Endothelial cell (in vitro differentiated cells): ENCODE data around the gene PLCB3. TPM values are rescaled to one million over a fixed set of nuclear protein-coding genes. Genes with fewer than 3 reads are reported as not detected.

Source experiments
- DNase-seq: peaks from one replicate; pipeline ENCODE4 v3.0.0; 2021; ENCODE audit warnings: low spot score
- H3K27ac Mint-ChIP-seq: one replicate; pipeline ENCODE4 v1.8.0; 2021; ENCODE audit warnings: mixed read lengths, inconsistent platforms; ENCODE audit not compliant: unreplicated experiment
- H3K27me3 Mint-ChIP-seq: one replicate; pipeline ENCODE4 v1.8.0; 2021; ENCODE audit warnings: mild to moderate bottlenecking, moderate library complexity, mixed read lengths, inconsistent platforms; ENCODE audit not compliant: unreplicated experiment
- H3K36me3 Mint-ChIP-seq: one replicate; pipeline ENCODE4 v1.8.0; 2021; ENCODE audit warnings: mild to moderate bottlenecking, low read depth, mixed read lengths, inconsistent platforms; ENCODE audit not compliant: unreplicated experiment
- H3K4me1 Mint-ChIP-seq: one replicate; pipeline ENCODE4 v1.8.0; 2021; ENCODE audit warnings: mild to moderate bottlenecking, mixed read lengths, inconsistent platforms; ENCODE audit not compliant: unreplicated experiment
- H3K4me3 Mint-ChIP-seq: one replicate; pipeline ENCODE4 v1.8.0; 2021; ENCODE audit warnings: mild to moderate bottlenecking, mixed read lengths, inconsistent platforms; ENCODE audit not compliant: unreplicated experiment
- H3K9me3 Mint-ChIP-seq: one replicate; pipeline ENCODE4 v1.8.0; 2021; ENCODE audit warnings: mixed read lengths, inconsistent platforms; ENCODE audit not compliant: unreplicated experiment
- total RNA-seq: library from RNA; stranded (reverse); fragmentation: NEBNext Ultra II Directional; extraction: Animal tissue kit (Norgen Biotek cat#: 25700); gene quantifications from one replicate; pipeline ENCODE4 v1.2.1, GENCODE V29; 2021; ENCODE audit not compliant: unreplicated experiment
- TF ChIP-seq, protein P1 (sequence below): fragments of 200-600 bp; sonication (generic); IDR thresholded peaks from one replicate; pipeline ENCODE4 v1.5.0; 2021; ENCODE audit warnings: antibody characterized with exemption; ENCODE audit not compliant: unreplicated experiment

Gene PLCB3
- total RNA-seq, 1 donor from 2014 or later = 51.0 TPM

DNA sequence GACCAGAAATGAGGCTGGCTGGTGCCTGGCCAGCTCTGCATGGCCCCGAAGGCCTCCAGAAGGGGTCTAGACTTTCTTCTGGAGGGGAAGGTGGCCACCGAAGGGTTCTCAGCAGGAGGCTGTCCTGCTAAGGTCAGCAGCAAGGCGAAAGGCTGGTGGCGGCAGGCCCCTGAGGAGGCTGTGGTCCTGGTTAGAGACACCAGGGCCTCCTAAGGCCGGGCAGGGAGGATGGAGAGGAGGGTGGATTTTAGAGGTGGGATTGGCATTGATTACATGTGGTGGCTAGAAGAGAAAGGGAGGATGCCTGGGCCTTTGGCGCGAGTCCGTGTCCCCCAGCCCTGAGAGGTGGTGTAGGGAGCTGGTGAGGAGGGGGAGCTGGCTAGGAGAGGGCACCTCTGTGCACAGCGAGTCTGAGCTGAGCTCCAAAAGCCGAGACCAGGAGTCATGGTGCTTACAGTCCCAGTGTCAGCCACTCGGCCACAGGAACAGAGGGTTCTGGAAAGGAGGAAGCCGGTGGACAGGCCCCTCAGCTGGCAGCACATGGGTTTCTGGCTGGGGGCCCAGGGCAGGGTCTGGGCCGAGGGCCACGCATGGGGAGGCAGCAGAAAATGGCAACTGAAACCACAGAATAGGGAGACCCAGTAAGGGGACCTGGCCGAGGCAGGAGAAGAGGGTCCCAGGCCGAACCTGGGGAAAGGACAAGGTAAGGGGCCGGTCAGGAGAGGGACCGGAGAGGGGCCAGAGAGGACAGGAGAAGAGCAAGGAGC, 42.4 kb upstream of the PLCB3 start:
- DNase-seq = no peak
- TF ChIP-seq, protein P1, sequence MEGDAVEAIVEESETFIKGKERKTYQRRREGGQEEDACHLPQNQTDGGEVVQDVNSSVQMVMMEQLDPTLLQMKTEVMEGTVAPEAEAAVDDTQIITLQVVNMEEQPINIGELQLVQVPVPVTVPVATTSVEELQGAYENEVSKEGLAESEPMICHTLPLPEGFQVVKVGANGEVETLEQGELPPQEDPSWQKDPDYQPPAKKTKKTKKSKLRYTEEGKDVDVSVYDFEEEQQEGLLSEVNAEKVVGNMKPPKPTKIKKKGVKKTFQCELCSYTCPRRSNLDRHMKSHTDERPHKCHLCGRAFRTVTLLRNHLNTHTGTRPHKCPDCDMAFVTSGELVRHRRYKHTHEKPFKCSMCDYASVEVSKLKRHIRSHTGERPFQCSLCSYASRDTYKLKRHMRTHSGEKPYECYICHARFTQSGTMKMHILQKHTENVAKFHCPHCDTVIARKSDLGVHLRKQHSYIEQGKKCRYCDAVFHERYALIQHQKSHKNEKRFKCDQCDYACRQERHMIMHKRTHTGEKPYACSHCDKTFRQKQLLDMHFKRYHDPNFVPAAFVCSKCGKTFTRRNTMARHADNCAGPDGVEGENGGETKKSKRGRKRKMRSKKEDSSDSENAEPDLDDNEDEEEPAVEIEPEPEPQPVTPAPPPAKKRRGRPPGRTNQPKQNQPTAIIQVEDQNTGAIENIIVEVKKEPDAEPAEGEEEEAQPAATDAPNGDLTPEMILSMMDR = no peak
- no peak overlapping the region for H3K4me3 Mint-ChIP-seq
- peaks cover 15% of the 10 kb centered on the region for H3K36me3 Mint-ChIP-seq
- peak overlapping the region; percentile 48 for H3K27ac Mint-ChIP-seq
- H3K4me1 Mint-ChIP-seq = peaks cover 28% of the 10 kb centered on the region
- H3K27me3 Mint-ChIP-seq = peaks cover 7% of the 10 kb centered on the region
- no peaks in the 10 kb centered on the region for H3K9me3 Mint-ChIP-seq

DNA sequence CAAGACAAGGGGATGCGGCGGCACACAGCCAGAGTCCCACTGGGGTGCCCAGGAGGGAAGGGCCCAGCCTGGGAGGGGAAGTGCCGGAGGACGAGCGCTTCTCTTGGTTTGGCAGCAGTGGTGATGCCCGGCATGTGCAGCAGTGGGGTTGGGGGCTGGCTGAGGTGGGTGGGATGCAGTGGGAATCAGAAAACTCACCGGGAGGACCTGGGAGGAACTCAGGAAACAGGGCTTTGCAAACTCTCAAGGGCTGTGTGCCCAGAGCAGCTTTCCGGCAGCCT, 41.8 kb upstream of the PLCB3 start:
- TF ChIP-seq, protein P1 = no peak
- Mint-ChIP-seq H3K27ac (no peak overlapping the region), H3K36me3 (peaks cover 9% of the 10 kb centered on the region), H3K27me3 (peaks cover 7% of the 10 kb centered on the region), H3K4me1 (peaks cover 22% of the 10 kb centered on the region), H3K4me3 (no peak overlapping the region), H3K9me3 (no peaks in the 10 kb centered on the region)
- no peak for DNase-seq

DNA sequence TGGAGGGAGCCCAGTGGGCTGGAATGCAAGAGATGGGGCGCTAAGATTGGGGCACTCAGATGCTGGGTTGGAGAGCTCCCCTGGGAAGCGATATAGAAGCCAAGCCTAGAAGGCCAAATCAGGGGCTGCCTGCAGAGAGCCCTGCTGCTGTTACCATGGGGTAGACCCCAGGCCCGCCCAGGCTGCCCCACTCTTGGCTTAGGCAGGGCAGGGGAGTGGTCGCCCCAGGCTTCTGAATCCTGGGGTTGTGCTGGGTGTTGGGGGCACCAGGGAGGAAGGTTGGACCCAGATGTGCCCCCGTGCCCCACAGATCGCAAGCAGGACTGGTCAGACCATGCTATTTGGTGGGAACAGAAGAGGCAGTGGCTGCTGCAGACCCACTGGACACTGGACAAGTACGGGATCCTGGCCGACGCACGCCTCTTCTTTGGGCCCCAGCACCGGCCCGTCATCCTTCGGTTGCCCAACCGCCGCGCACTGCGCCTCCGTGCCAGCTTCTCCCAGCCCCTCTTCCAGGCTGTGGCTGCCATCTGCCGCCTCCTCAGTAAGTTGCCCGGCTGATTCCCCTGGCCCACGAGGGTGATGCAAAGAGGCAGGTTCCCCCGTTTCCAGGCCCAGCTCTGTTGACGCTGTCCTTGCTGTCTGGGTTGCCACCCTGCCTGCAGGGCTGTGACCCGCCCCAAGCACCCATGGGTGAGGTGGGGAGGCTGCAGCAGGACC, 40.9 kb upstream of the PLCB3 start:
- peaks cover 18% of the 10 kb centered on the region for H3K4me1 Mint-ChIP-seq
- TF ChIP-seq, protein P1 = no peak
- H3K27ac Mint-ChIP-seq = no peak overlapping the region
- H3K27me3 Mint-ChIP-seq = peaks cover 7% of the 10 kb centered on the region
- no peak for DNase-seq
- H3K9me3 Mint-ChIP-seq = no peaks in the 10 kb centered on the region
- H3K36me3 Mint-ChIP-seq = peaks cover 8% of the 10 kb centered on the region
- no peak overlapping the region for H3K4me3 Mint-ChIP-seq

DNA sequence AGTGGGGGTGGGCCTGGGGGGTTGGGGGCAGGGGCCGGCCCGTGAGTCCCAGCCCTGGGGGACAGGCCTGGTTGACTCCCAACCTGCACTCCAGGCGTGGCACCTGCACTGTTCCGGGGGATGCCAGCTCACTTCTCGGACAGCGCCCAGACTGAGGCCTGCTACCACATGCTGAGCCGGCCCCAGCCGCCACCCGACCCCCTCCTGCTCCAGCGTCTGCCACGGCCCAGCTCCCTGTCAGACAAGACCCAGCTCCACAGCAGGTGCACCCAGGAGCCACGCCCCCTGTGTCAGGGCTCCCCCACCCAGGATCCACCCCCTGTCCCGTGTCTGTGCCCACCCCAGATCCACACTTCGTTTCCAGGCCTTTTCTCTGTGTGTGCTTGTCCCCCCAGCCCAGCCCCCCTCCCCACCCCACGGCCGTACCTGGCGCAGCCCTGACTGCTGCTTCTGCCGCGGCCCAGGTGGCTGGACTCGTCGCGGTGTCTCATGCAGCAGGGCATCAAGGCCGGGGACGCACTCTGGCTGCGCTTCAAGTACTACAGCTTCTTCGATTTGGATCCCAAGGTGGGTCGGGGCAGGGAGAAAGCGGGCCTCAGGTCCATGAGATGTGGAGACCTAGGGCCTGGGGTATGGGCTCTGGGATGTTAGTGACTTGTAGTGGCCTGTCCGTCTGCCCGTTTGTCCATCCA, 40.0 kb upstream of the PLCB3 start:
- peak overlapping the region; percentile 65 for H3K4me3 Mint-ChIP-seq
- peaks cover 8% of the 10 kb centered on the region for H3K36me3 Mint-ChIP-seq
- H3K27ac Mint-ChIP-seq = no peak overlapping the region
- H3K4me1 Mint-ChIP-seq = peaks cover 10% of the 10 kb centered on the region
- H3K9me3 Mint-ChIP-seq = no peaks in the 10 kb centered on the region
- TF ChIP-seq, protein P1 = no peak
- peaks cover 5% of the 10 kb centered on the region for H3K27me3 Mint-ChIP-seq
- DNase-seq = no peak

- Mint-ChIP-seq H3K4me1 (peaks cover 5% of the 10 kb centered on the region), H3K9me3 (no peaks in the 10 kb centered on the region), H3K27me3 (peaks cover 13% of the 10 kb centered on the region), H3K4me3 (no peak overlapping the region), H3K27ac (no peak overlapping the region), H3K36me3 (peaks cover 13% of the 10 kb centered on the region)
- no peak for DNase-seq
- TF ChIP-seq, protein P1 = no peak
Observed at GRCh38 chr11:64216879-64217278, 34.5 kb upstream of the PLCB3 start.
